GM19193 (cell line): Measurements from ENCODE around the gene TSKU.

Source experiments
- POLR2A ChIP-seq: IDR thresholded peaks from 4 replicates; pipeline ENCODE4 v1.6.1; 2011; ENCODE audit not compliant: insufficient read depth, insufficient read length; ENCODE audit errors: extremely low read depth

TSKU gene

GRCh38 chr11:76762867-76763572, 20.1 kb upstream of the TSKU start:
- TF ChIP-seq POLR2A = no peak

DNA sequence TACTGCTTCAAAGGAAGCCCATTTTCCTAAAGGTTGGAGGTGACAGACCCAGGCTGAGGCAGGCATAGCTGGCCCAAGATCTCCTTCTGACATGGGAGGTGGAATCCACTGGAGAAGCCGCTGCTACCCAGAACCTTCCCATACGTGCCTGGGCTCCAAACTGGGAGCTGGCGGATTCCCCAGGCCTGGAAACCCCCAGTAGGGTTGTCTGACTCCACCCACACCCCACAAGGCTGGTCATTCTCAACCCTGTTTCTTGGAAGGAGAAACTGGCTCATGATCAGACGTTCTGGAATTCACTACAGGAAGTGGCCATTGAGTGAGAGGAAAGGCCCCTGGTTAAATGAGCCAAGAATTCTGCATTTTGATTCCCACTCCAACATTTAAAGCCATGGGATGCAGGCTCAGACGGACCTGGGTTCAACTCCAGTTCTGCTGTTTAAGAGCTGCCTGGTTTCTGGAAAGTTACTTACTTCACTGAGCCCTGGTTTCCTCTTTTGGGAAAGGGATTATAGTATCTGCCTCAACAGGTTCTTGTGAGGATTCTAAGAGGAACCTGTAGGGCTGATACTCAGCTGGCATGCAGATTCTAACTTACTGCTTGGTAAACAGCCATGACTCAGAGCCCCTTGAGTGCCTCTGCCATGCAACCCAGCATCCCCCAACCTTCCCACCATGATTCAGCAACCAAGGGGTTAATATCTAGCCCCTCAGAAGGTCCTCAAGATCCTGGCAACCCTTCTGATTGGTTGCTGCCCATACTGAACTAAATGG, 19.4 kb upstream of the TSKU start:
- no peak for TF ChIP-seq POLR2A

GRCh38 chr11:76764941-76765665, 18.1 kb upstream of the TSKU start:
- TF ChIP-seq POLR2A = no peak

- TF ChIP-seq POLR2A = no peak
These were observed 17.2 kb upstream of the TSKU start for GRCh38 chr11:76765863-76766350.

- no peak for TF ChIP-seq POLR2A
These were observed 16.6 kb upstream of the TSKU start for GRCh38 chr11:76766521-76766920.

DNA sequence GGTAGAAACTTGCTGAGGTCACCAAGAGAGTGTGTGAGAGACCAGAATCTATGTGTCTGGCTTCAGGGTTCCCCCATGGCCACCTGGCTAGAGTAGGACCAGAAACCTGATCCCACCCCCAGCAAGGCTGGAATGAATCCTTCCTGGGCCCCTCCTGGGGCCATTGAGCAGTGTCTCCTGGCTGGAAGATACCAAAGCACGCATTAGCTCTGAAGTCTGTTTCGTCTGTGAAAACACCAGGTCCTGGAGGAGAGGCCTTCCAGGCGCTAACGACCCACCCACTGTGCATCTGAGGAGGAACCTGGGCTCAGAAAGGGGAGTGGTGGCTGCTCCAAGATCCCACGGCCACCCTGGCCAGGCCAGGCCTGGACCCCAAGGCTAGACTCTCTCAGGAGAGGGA, 15.5 kb upstream of the TSKU start:
- TF ChIP-seq POLR2A = no peak

GRCh38 chr11:76768088-76768908, 14.9 kb upstream of the TSKU start:
- TF ChIP-seq POLR2A = no peak

DNA sequence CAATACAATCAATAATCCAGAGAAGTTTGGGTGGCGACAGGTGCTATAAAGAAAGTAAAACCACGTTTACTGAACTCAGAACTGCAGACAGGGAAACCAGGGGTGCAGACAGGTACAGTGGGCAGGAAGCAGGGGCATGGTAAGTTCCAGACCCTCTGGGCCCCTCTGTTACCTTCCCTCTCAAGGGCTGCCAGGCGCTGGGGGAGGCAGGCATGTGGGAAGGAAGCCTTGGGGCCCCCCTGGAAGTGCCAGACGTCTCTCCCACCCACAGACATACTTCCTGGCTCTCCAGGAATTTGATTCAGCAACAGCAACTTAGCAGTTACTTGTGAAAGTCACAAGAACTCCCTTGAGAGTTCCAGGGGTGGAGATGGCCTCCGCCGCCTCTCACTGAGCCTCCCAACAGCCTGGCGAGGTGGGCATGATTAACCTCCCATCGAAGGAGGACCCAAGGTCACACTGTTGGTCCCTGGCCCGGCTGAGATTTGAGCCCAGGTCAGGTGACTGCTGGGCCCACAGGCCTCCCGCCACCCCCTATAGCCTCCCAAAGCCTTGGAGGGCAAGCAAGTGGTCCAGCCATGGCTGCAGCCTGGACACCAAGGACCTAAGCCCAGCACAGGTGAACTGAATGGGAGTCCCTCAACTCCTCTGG, 14.1 kb upstream of the TSKU start:
- TF ChIP-seq POLR2A = no peak

DNA sequence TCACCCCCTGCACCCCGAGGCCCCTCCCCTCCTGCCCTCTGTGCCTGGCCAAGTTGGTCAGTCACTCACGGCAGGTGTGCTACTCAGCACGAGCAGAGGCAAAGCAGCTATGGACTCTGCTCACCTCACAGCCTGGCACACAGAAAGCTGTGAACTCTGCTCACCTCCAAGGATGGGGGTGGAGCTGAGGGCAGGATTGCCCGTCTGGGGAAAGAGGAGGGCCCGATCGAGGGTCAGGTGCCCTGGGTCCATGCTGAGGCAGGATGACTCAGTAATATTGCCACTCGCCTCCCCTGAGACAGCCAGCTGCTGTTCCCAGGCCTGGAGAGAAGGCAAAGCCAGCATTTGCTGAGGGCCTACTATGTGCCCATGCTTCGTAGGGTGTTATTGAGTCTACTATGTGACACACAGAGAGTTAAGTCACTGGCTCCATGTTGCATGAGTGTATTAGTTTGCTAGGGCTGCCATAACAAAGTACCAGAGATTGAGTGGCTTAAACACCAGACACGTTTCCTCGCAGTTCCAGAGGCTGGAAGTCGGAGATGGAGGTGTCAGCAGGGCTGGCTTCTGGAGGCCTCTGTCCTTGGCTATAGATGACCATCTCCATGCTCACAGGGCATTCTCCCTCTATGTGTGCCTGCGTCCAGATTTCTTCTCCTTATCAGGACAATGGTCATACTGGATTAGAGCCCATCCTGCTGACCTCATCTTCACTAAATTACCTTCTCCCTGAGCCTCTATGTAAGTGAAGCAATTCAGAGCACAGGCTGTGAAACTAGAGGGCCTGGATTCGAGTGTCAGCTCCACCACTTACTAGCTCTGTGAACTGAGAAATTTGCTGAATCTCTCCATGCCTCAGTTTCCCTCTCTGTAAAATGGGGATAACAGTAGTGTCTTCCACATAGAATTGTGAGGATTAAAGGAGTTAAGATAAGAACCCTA, 13.2 kb upstream of the TSKU start:
- no peak for TF ChIP-seq POLR2A

- no peak for TF ChIP-seq POLR2A
These were observed 12.3 kb upstream of the TSKU start for GRCh38 chr11:76770642-76771445.

- no peak for TF ChIP-seq POLR2A
These were observed 11.6 kb upstream of the TSKU start for GRCh38 chr11:76771446-76772099.
